Measurements from ENCODE around the gene IPCEF1.

- TF ChIP-seq CTBP1 (IDR thresholded peaks at IDR 0.05; ENCODE audit: borderline replicate concordance) (no peak), SP1 (IDR thresholded peaks at IDR 0.05) (no peak), ARNT (IDR thresholded peaks at IDR 0.05) (no peak), FOXK2 (IDR thresholded peaks at IDR 0.05) (no peak)
These were observed 10.8 kb downstream of the IPCEF1 start for GRCh38 chr6:154345811-154346210.
